LoVo (cell line): ENCODE measurements around the gene PCDHB1.

ENCODE experiments used
- DNase-seq: peaks from one replicate; pipeline ENCODE4 v3.0.0-alpha.2; 2016; ENCODE audit warnings: low spot score

The PCDHB1 gene, protein sequence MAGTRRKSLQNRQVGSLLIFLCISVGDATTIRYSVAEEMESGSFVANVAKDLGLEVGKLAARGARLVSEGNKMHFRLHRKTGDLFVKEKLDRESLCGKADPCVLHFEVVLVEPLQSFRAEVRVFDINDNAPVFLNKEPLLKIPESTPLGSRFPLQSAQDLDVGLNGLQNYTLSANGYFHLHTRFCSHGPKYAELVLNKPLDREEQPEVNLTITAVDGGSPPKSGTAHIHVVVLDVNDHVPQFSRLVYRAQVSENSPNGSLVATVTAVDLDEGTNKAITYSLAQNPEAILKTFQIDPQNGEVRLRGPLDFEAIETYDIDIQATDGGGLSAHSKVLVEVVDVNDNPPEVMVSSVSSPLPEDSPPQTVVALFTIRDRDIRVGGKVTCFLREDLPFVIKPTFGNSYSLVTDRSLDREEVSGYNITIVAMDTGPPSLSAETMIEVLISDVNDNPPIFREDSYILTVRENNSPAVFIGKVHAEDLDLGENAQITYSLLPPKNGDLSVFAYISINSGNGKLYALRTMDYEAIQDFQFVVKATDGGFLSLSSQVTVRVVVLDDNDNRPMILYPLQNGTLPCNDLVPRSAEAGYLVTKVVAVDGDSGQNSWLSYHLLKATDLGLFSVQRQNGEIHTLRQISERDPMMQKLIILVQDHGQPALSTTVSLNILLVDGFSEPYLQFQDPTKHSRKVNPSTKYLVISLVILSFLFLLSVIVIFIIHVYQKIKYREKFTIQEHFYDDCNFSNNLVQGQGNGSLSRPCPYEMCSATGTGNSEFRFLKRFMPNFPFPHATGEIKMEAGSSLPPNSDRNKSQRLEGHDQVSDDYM

DNA sequence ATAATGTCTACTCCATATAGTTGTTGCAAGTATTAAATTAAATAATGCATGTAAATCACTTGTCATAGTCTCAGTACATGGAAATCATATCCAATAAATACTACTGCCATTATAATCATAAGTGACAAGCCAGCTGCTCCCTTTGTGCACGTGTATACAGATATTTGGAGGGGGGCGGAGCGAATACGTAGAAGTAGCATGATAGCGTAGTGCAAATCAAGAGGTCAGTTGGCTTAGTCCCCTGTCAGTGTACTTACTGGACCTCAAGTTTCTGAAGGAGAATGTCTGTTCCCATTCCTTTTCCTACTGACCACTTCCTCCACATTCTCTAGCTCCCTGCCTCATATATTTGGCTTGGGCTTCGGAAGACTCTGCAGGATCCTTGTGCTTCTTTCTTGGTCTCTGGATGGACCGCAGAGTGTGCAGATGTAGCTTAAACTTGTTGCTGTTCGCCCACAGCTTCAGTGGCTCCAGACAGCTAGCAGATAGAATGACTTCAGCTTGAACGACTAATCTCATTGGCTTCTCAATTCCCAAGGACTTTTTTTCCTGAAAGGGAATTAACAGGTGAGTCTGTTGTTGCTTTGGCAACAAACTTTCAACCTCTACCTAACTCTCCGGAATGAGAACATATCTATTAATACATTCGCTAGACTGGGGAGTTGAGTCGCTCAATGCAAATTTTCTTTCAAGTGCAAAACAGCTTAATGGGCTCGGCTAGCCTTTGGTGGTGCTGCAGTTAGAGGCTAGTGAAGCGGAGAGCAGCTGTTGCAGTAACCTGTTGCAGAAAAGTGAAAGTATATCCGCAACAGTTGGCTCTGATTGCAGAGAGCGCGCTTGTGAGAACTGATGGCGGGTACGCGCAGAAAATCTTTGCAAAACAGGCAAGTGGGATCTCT, at the start of gene PCDHB1:
PCDHB1 (plus strand) TSS at position 753 of the 899 bp plus-strand sequence; CDS start at position 850, 97 bp downstream.
- DNase-seq, result no peak

- DNase-seq, result peak; percentile 9
Measured at GRCh38 chr5:141001446-141001843, 49.7 kb upstream of the PCDHB1 start.

DNA sequence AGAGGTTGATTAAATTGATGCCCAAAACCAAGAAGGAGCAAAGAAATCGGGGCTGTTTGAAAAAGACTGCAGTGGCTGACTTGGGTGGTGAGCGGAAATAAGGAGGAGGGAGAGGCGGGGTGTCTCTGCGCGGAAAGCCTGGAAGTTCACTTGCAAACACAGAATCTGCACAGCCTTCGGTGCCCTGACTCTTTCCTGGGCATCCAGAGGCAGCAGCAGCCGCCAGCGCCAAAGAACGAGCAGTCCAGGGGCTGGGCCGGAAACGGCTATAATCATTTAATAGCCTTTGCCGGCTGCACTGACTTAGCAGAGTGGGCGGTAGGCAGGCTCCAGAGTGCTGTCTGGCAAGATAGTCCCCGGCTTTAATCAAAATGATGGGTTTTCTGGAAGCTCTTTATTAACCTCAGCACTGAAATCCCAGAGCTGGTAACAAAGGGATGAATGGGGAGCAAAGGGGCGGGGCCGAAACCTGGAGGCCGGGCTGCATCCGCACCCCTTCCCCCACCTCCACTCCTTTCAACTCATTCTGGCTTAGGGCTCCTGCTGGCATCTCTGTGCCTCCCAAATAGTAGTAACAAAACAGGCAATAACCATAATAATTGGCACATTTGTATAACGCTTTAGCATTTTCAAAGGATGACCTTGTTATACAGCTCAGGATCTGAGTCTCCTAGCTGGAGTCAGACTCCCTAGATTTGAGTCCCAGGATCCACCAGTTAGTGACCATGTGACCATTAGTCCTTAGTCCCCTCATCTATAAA, 49.1 kb upstream of the PCDHB1 start:
- peak; percentile 11 for DNase-seq

GRCh38 chr5:141002605-141002965, 48.6 kb upstream of the PCDHB1 start:
- no peak for DNase-seq

DNA sequence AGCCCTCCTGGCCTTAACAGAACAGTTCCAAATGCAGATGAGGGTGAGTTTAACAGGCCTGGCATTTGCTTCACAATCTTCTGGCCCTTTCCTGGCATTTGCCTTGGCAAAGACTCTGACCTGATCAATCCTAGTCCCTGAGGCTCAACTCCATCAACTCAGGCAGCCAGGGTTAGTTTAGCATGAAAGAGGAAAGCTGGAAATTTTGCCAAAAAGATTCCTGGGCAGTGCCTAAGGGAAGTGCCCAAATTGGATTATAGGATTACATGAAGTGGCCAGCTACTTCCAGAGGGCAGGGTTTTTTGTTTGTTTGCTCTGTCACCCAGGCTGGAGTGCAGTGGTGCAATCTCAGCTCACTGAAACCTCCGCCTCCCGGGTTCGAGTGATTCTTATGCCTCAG, 48.1 kb upstream of the PCDHB1 start:
- DNase-seq, result no peak

GRCh38 chr5:141003791-141004611, 47.2 kb upstream of the PCDHB1 start:
- peak; percentile 95 for DNase-seq

GRCh38 chr5:141007791-141008190, 43.4 kb upstream of the PCDHB1 start:
- DNase-seq, result no peak

GRCh38 chr5:141010047-141010793, 41.0 kb upstream of the PCDHB1 start:
- no peak for DNase-seq

- DNase-seq, result no peak
Measured at GRCh38 chr5:141017943-141018342, 33.2 kb upstream of the PCDHB1 start.

DNA sequence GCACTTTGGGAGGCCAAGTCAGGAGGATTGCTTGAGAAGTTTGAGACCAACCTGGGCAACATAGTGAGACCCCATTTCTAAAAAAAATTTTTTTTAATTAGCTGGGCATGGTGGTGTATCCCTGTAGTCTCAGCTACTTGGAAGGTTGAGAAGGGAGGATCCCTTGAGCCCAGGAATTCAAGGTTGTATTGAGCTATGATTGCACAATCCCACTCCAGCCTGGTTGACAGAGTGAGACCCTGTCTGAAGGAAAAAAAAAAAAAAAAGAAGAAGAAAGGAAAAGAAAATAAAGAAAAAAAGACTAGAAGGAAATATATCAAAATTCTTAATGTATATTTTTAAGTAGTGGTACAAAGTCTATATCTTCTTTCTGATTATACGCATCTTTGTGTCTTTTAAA, 28.8 kb upstream of the PCDHB1 start:
- no peak for DNase-seq

- no peak for DNase-seq
Measured at GRCh38 chr5:141031006-141031405, 20.2 kb upstream of the PCDHB1 start.

DNA sequence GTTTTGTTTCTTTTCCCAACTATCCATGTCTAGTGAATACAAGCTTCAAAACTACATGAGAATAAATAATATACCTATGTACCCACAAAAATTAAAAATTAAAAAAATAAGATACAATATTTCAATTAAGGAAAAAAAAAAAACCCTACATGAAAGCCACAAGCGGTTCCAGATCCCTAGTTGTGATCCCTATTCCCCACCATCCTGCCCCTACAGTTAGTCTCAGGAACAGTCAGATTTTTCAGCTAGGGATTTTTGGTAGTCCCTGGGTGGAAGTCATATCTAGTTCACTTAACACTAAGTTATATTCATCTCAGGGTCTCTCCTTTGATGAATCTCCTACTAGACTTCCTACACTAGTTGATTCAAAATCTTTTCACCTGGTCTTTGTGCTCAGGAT, 18.5 kb upstream of the PCDHB1 start:
- DNase-seq, result no peak

DNA sequence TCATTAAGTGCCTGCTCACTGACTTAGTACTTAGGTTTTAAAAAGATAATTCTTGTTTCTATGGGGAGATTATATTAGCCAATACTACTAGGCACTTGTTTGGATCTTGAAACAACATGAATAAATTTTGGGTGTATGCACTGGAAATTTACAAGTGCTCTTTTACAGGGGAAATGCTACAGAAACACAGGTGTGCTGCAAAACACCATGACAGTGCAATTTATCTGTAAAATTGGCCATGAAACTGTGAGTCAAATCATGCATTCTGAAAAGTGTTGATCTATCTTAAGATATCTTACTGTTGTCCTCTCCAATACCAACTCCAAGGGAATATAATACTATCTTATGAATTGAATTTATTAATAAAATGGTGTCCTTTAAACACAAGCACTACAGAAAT, 12.1 kb upstream of the PCDHB1 start:
- no peak for DNase-seq

DNA sequence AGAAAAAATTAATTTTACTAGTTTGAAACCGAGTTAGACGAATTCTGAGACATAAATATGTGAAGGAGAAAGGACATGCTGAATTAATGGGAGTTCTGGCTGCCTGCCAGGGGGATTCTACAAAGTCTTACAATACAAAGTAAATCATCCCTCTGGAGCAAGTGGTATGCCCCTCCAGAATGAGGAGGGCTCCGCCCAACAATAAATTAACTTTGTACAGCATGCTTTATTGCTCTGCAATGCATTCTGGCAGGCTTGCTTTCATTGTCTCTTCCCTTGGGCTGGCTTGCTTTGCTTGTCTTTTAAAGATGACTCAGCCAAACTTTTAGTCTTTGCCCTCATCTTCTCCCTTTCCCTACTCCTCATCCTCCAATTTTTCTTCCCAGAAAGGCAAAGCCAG, 11.7 kb upstream of the PCDHB1 start:
- DNase-seq, result peak; percentile 8

DNA sequence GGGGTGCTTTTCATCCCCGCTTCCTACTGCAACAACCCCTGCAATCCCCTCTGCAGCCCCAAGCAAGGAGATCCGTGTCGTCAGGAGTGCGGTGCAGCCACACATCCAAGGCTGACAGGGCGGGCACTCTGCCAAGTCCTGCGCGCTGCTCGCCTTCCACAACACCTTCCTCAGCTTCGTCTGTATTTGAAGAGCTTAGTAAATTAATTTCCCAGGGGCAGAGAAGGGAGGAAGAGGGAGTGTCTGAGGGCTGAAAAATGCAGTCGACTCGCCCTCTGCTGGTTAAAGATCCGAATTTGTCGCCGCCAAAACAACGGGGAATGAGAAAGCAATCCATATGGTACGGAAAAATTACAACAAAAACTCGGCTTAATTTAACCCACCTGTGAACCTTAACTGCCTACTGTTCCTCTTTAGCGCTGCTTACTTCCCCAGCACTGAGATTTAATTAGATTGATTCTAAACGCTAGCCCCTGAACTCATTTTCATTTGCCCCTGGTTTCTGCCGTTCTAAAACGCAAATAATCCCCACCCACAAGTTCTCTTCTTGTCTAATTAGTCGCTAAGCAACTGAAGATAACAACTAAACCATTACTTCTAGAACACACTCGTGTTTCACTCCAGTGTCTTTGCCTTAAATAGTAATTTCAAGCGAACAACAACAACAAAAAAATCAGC, 10.9 kb upstream of the PCDHB1 start:
- DNase-seq, result peak; percentile 34

DNA sequence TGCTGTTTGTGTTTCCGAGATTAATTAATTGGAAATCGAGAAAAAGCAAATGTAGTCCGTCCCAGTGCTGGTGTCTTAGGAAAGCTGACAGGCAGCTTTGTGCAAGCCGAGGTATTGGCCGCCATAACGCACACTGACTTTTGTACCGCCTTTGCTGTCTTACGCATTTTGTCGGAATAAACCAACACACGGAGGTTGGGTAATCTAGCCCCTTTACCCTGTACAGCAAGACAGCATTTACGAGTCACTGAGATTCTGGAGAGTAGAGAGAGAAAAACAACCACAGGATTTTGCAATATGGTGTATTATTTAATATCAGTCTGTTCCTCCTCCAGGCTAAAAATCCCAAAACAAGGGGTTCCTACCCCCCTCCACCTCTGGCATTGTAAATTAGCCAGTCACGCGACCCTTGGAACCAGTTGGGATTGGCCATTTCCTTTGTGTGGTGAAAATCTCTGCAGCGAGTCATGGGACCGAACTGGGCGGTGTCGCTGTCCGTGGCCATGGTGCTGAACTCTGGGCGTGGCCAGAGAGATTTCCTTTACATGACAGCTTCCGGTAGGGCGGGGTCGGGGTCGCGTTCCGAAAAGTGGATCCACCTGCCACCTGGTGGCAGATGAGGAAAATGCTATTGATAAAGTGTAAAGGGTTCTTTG, 10.3 kb upstream of the PCDHB1 start:
- DNase-seq, result peak; percentile 82

DNA sequence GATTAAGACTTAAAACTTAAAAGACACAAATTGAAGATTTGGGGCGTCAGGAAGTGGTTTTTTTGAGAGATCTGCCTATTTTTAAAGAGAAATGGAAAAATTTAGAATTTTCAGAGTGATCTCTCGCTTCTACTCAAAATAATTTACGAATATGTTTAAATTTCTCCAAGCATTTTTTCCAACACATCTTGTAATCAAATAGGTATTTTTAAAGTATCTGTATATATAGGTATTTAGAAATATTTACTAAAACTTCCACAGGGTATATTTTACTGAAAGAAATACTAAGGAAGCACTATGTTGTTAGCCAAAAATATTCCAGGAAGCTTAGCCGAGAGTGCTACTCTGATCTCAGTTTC, 9.8 kb upstream of the PCDHB1 start:
- DNase-seq, result no peak

DNA sequence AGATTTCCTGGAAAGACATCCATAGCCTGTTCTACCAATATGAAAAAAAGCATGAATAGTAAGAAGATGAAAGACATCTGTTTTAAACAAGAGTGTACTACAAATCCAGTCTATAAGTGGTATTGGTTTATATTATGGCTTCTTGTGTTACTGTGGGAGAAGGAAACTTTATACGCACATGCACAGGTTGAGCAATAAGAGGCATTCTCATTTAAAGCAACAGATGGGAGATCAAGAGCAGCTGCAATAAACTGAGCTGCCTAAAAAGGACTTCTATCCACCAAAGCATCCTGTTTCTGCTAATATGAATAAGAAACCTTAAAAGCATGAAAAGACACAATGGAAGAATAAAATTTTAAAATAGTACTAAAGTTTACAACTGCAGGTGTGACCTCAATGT, 8.6 kb upstream of the PCDHB1 start:
- no peak for DNase-seq

DNA sequence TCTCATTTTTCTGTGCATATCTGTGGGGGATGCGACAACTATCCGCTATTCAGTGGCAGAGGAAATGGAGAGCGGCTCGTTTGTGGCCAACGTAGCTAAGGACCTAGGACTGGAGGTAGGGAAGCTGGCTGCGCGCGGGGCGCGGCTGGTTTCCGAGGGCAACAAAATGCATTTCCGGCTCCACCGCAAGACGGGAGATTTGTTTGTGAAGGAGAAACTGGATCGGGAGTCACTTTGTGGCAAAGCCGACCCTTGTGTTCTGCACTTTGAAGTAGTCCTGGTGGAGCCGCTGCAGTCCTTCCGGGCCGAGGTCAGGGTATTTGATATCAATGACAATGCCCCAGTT, 320 bp downstream of the PCDHB1 start:
- DNase-seq, result no peak
